ENCODE results near the gene ADAMTS8.
"Not testable (repeated sequence)": the region's sequence is repeated elsewhere in the genome, so short reads cannot be mapped to it uniquely, and the experiment has no call there.

The ADAMTS8 gene

DNA sequence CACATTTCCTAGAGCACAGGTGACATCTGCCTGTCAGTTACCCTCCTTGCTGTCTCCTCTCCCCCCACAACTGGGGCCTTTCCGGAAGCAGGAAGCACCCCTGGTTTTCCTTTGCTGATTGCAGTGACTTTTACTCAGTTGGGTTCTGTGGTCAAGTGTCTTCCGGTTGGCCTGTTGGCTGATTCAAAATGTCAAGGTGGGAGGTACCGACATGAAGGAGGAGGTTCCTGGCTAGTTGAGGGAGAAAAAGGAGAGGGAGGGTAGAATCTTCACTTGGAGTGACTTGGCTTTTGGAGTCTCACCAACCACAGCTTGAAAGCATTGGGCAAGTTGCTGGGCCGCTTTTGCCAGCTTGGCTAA lies 10.7 kb upstream of the ADAMTS8 start:
- no peak for DNase-seq (ENCODE audit: low read depth in 2 of 2)

- not testable (repeated sequence) for DNase-seq (ENCODE audit: low read depth in 2 of 2)
Measured at GRCh38 chr11:130438401-130439159, 10.2 kb upstream of the ADAMTS8 start.

- no peak for DNase-seq (ENCODE audit: low read depth in 2 of 2)
Measured at GRCh38 chr11:130437848-130438247, 9.4 kb upstream of the ADAMTS8 start.

GRCh38 chr11:130436171-130436570 lies 7.8 kb upstream of the ADAMTS8 start:
- no peak for DNase-seq (ENCODE audit: low read depth in 2 of 2)

GRCh38 chr11:130435671-130436070 lies 7.3 kb upstream of the ADAMTS8 start:
- DNase-seq (ENCODE audit: low read depth in 2 of 2) = no peak

DNA sequence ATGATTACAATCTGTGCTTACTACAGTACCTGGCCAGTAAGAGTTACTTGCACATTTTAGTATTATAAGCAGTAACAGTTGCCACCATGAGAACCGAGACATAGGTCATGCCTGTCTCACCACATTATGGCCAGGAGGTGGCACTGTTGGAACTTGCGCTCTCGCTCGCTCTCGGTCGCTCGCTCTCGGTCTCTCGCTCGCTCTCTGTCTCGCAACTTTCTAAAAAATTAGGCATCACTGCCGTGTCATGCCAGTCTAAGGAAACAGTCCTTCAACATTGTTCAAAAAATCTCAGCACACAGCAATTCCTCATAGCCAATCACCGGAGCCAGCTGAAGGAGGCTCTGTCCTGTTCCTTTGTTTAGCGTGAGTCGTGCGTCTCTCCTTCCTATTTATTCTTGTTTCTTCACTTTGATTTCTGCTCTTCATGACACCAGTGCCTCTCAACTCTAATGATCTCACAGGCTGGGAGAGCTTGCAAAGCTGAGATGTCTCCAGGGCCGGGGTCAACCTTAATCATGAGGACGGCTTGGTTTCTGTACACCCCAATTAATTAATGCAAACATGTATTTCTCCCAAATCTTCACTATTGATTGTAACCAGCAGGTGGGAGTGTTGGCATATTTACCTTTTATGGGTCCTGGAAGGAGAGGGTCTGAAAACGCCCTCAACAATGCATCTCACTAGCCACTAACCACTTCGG lies 6.3 kb upstream of the ADAMTS8 start:
- DNase-seq (ENCODE audit: low read depth in 2 of 2) = peak in 1 of 2 donors; percentile 25

DNA sequence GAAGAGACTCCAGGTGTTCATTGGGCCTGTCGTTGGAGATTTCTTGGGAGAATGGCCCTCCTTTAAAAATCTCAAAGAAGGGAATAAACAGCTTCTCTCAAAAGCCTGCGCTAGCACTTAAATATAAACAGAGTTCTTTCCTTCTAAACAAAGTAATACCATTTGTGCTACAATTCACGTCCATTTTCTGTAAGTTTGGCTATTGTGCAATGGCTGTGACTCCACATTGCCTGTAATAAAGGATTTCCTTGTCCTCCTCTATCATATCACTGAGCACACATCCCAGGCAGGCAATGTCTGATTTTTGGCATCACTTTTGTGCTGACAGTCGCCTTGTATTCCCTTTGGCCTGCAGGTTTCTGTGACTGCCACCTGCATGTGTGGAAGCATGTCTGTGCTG lies 4.9 kb upstream of the ADAMTS8 start:
- no peak for DNase-seq (ENCODE audit: low read depth in 2 of 2)

DNA sequence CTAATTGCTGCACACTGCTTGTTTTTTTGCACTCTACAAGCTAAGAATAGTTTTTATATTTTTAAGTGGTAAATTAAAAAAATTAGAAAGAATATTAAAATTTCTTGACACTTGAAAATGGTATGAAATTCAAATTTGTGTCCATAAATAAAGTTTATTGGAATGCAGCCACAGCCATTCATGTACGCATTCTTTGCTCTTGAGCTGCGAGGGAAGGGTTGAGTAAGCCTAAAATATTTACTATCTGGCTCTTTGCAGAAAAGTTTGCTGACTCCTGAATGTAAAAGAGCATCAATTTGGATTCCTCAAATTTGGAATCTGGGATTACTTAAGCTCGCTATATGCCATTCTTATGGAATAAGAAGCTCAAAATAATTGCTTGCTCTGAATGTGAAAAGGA lies 3.4 kb upstream of the ADAMTS8 start:
- DNase-seq (ENCODE audit: low read depth in 2 of 2) = no peak

DNA sequence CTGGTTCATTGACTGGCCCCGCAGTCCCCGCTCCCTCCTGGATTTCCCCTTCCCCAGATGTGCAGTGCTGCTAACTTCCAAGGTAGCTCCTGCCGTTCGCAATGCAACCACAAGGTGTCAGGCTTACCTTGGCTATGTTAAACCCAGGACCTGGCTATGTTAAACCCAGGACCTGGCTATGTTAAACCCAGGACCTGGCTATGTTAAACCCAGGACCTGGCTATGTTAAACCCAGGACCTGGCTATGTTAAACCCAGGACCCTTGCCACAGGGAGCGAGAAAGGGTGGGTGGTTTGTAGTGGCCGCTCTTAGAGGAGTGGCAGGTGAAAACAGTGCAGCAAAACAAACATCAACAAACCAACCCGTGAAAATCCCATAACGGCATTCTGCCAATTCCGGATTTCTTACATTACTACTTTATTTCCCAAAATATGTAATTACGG lies 2.9 kb upstream of the ADAMTS8 start:
- peak in 1 of 2 donors; percentile 41 for DNase-seq (ENCODE audit: low read depth in 2 of 2)

- no peak for DNase-seq (ENCODE audit: low read depth in 2 of 2)
Measured at GRCh38 chr11:130429983-130430382, 1.6 kb upstream of the ADAMTS8 start.

- DNase-seq (ENCODE audit: low read depth in 2 of 2) = no peak
Measured at GRCh38 chr11:130429120-130429681, 792 bp upstream of the ADAMTS8 start.

- no peak for DNase-seq (ENCODE audit: low read depth in 2 of 2)
Measured at GRCh38 chr11:130427581-130428315, 661 bp downstream of the ADAMTS8 start.

DNA sequence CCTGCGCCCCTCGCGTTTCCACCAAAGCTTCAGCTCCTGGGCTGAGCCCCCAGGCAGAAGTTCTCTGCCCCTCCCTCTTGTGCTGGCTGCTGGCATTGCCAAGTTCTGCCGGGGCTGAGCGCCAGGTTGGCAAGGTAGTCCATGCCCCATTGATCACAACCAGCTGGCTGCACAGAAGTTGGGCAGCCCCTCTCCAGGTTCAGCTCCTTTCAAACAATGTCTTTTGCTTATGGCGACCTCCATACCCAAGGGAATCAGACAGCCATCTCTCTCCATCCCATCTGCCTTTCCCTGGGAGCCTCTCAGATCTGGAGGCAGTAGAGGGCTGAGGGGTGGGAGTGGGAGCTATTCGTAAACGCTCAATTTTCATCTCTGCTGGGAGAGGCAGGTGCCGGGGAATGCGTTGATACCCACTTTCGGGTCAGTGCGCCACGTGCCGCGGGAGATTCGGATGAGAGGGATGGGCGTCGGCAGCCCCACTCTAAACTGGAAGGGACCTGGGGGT lies 1.5 kb downstream of the ADAMTS8 start:
- DNase-seq (ENCODE audit: low read depth in 2 of 2) = no peak

- no peak for DNase-seq (ENCODE audit: low read depth in 2 of 2)
Measured at GRCh38 chr11:130426223-130426836, 2.1 kb downstream of the ADAMTS8 start.

GRCh38 chr11:130425156-130425555 lies 3.3 kb downstream of the ADAMTS8 start:
- no peak for DNase-seq (ENCODE audit: low read depth in 2 of 2)

DNA sequence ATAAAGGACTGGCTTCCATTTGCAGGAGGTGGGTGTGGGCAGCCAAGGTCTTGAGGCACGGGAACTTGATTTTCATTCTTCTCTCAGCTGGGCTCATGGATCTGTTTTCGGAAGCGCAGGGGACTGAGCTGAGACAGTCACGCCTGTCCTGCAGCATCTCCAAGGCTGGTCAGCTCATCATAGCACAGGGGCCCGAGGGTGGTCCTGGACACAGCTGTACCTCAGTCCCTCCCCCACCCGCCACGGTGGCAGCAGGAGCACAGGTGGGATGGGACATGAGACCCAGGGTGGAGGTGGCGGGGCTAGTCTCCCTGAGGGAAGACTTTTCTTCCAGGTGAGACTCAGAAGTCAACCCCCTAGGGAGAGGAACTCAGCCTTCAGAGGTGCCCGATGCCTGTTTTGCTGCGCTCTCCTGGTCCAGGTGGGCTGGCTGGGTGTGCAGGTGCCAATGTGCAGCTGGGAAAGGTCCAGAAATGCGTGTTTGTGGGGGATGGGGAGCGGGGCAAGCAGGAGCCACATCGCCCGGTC lies 3.7 kb downstream of the ADAMTS8 start:
- no peak for DNase-seq (ENCODE audit: low read depth in 2 of 2)

- DNase-seq (ENCODE audit: low read depth in 2 of 2) = no peak
Measured at GRCh38 chr11:130423541-130424142, 4.8 kb downstream of the ADAMTS8 start.

GRCh38 chr11:130422251-130422995 lies 6.0 kb downstream of the ADAMTS8 start:
- no peak for DNase-seq (ENCODE audit: low read depth in 2 of 2)

GRCh38 chr11:130421697-130422096 lies 6.7 kb downstream of the ADAMTS8 start:
- no peak for DNase-seq (ENCODE audit: low read depth in 2 of 2)

GRCh38 chr11:130421199-130421585 lies 7.2 kb downstream of the ADAMTS8 start:
- DNase-seq (ENCODE audit: low read depth in 2 of 2) = no peak

Data from stimulated activated CD4-positive, alpha-beta T cell treated with anti-CD3 and anti-CD28 coated beads, Interleukin-1b, Interleukin-23, amount 100 ng/mL, for 1 hour (primary cell).